SH-SY5Y (cell line): ENCODE data around the gene RAP2B.

Source experiments
- GATA2 ChIP-seq: IDR thresholded peaks from 2 replicates; pipeline ENCODE4 v1.6.1; 2011; ENCODE audit warnings: mild to moderate bottlenecking, low read depth, low read length
- GATA3 ChIP-seq: IDR thresholded peaks from 2 replicates; pipeline ENCODE4 v1.6.1; 2011; ENCODE audit warnings: low read depth, mild to moderate bottlenecking, low read length, moderate library complexity

The RAP2B gene

GRCh38 chr3:153161714-153162512, at the start of gene RAP2B:
RAP2B (plus strand) TSS chr3:153162226; CDS start chr3:153162694, 468 bp downstream.
- TF ChIP-seq GATA3 (no peak), GATA2 (no peak)

DNA sequence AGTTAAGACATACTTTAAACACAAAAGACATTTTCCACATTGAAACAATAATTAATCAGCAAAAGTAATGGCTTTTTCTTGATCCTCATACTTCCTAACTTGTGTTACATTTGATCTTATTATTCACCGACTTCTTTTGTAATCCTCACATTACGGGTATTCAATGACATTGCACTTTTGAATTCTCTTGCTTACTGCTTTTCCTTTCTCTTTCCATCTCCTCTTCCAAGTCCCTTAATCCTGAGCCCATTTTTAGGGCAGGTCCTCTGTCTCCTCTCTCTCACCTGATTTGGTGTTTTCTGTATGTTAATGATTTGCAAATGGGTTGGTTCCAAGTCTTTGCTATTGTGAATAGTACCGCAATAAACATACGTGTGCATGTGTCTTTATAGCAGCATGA, 48.5 kb upstream of the RAP2B start:
- TF ChIP-seq GATA3 (no peak), GATA2 (no peak)

- no peak for TF ChIP-seq GATA2
- TF ChIP-seq GATA3 = no peak
Observed at GRCh38 chr3:153115326-153115725, 46.7 kb upstream of the RAP2B start.

GRCh38 chr3:153127788-153128187, 34.2 kb upstream of the RAP2B start:
- no peak for TF ChIP-seq GATA3
- no peak for TF ChIP-seq GATA2

- no peak for TF ChIP-seq GATA2
- no peak for TF ChIP-seq GATA3
Observed at GRCh38 chr3:153129426-153129825, 32.6 kb upstream of the RAP2B start.

DNA sequence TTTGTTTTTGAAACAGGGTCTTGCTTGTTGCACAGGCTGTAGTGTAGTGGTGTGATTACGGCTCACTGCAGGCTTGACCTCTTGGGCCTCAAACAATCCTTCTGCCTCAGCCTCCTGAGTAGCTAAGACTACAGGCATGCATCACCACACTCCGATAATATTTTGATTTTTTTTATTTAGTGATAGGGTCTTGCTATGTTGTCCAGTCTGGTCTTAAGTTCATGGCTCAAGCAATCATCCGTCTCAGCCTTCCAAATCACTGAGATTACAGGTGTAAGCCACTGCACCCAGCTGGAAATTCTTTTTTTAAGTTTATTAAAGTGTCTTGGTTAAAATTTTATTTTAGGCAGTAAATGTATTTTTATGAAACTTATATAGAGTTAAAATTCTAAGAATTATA, 32.2 kb upstream of the RAP2B start:
- TF ChIP-seq GATA2 = no peak
- TF ChIP-seq GATA3 = no peak

DNA sequence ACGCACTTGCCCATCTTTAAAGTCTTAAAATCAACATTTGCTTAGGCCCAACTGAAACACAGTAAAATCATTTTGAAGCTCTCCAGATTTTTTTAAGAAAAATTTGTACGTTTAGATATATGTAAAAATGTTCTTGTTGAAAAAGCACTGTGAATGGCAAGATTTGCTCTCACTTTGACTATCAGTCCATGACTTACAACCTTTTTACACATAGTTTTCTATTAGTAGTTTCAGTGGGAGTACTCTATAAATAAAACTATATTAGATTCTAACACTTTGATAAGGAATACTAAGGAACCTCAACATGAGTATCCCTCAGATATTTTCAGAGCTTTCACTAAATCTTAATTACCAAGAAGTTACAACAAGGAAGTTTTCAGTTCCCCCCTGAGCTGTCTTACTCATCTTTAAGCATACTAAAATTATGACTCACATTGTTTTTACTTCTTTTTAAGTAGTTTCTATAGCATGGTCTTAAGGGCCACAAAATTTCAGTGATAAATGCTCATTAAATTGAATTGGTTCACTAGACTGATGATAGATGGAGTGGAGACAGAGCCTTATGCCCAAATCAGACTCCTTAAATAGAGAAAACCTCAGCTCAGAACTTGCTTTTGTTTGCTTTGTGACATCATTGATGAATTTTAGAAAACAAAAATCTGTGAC, 31.6 kb upstream of the RAP2B start:
- TF ChIP-seq GATA2 (no peak), GATA3 (no peak)

DNA sequence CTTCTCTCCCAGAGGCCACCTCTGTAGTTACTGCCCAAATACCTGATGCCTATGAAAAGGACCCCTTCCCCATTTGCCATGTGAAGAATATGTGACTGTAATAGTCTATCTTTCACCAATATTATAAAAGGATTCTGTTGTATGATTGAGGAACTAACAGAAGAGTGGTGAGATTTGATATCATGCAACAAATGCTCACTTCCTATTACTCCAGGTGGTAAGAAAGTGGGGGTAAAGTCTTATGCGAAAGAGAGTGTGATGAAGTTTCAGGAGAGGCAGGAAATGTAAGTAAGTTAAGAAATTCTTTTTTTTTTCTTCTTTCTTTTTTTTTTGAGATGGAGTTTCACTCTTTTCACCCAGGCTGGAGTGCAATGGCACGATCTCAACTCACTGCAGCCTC, 24.4 kb upstream of the RAP2B start:
- no peak for TF ChIP-seq GATA2
- TF ChIP-seq GATA3 = no peak

DNA sequence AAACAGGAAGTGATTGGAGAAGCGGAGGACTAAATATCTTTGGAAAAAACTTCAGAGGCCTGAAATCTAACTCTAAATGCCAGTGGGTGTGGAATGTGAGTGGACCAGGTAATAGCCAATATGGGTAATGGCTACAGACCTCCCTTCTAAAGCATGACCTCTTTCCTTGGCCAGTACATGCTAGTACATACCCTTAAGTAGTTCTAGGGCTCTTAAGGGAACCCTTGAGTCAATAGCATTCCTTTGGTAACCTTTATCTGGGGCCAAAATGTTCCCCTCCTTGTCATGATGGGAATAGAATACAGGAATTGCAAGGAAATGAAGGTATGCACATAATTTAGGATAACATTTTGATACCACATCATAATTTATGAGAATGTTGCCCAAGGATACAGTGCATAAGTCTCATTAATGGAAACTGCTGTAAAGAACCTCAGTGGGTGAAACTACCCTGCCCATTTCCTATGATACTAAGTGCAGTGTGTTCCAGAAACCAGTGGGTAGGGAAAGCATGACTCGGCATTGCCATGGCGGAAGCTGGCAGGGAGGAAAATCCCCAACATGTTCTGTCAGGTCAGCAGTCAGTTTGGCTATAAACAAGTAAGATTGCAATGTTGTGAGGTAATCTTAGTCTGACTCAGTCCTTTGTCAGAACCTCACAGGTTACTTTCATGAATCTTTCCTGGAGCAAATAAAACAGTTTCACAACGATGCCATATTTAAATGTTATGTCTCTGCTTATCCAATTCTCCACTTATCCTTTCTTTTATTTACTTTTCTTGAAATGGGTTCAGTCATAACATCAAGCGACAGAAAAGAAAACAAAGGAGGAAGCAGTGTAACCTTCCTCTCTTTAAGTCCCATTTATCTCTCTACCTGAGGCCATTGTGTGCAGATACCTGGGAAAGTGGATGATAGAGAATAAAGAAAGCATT, 23.5 kb upstream of the RAP2B start:
- no peak for TF ChIP-seq GATA2
- no peak for TF ChIP-seq GATA3

DNA sequence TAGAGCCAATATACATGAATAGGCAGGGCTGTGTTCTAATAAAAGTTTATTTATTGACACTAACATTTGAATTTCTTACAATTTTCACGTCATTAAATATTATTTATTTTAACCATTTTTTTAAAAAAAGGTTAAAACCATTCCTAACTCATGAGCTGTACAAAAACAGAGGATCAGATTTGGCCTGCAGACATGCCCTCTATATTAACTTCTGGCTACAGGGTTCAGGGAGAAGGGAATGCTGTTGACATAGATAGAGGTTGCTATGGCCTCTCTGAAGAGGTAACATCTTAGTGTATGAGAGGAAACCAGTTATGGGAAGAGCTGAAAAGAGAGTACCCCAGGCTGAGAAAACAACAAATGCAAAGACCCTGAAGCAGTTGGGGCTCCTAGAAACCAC, 19.1 kb upstream of the RAP2B start:
- no peak for TF ChIP-seq GATA2
- TF ChIP-seq GATA3 = no peak

GRCh38 chr3:153144071-153144470, 18.0 kb upstream of the RAP2B start:
- TF ChIP-seq GATA3 (no peak), GATA2 (no peak)

DNA sequence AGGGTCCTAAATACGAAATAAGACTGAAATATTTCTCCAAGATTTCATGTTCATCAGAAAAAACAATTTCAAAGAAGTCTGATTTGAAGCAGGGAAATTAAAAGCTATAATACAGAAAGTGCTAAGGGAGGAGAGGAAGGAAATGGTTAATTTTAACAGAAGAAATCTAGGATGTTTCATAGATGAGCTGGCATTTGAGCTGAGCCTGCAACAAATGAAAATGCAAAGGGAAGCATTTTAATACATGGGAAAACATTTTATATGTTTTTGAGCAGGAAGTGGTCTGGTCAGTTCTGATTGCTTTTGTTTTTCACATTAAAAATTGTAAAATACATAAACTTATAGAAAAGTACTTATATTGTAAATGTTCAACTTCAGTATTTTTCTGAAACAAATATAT, 17.2 kb upstream of the RAP2B start:
- TF ChIP-seq GATA2 = no peak
- no peak for TF ChIP-seq GATA3

DNA sequence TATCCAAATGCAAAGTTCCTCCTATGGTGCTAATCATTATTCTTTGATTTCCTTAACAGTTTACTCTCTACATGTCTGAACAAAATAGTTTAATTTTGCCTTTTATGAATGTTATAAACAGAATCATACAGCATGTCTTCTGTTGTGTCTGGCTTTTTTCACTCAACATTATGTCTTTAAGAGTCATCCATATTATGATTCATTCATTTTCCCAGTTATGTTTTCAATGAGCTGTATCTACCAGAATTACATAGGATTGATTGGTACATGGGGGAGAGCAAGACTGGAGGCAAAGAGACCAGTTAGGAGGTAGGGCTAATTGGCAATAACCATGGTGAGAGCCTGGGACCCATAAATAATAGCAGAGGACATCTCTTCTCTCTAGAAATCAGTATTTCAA, 16.6 kb upstream of the RAP2B start:
- TF ChIP-seq GATA2 = no peak
- TF ChIP-seq GATA3 = no peak
